K562 (cell line): ENCODE results near the gene PHEX. TPM values are rescaled to one million over a fixed set of nuclear protein-coding genes. Genes with fewer than 3 reads are reported as not detected.

Experiments used
- ATAC-seq: fragments of 200-7000 bp; cut with Tn5 transposase; 3 replicates; pipeline ENCODE4 v1.9.1; 2020; ENCODE audit warnings: moderate library complexity
- BruUV-seq: library from RNA; stranded (reverse); fragments of 400-500 nt; replicated peaks from 2 replicates; lab custom pipeline; 2021; lab: Mats Ljungman, UMichigan
- CTCF ChIA-PET: fragments of 300-600 bp; formaldehyde crosslinking; extraction: SDS; loops from one replicate; lab custom pipeline; 2021; ENCODE audit warnings: low intra/inter-chr PET ratio; lab: Yijun Ruan, JAX
- POLR2A ChIA-PET: fragments of 300-600, 350-650 bp; sonication (Branson Sonifier 250); formaldehyde crosslinking; extraction: SDS; loops from one replicate; lab custom pipeline; 2021; ENCODE audit warnings: antibody characterized with exemption, inconsistent platforms; lab: Yijun Ruan, JAX
- DNase-seq, 4 experiments: peaks; one replicate each; pipeline versions ENCODE4 v3.0.0 to v3.0.0-alpha.2; 2011 to 2018; ENCODE audit warnings: low spot score in 3 of 4, mixed read lengths in 3 of 4; ENCODE audit errors: extremely low read depth in 1 of 4
- FAIRE-seq: peaks from 2 replicates; lab custom pipeline; 2011; peaks lifted over from hg19 to GRCh38; lab: Jason Lieb, UNC
- H2AFZ ChIP-seq: 2 replicates; pipeline ENCODE4 v1.6.0; 2011; ENCODE audit warnings: low read depth, low read length, control low read depth, inconsistent platforms
- H3K27ac ChIP-seq: fragments of 200-600 bp; 3 replicates; pipeline ENCODE4 v1.8.0; 2011; ENCODE audit warnings: low read depth, mild to moderate bottlenecking, control low read depth, inconsistent platforms, low read length, moderate library complexity, mixed read lengths; ENCODE audit errors: extremely low read depth
- H3K27me3 ChIP-seq, 2 experiments: fragments of 300-600 bp in 1 of 2; 2 replicates in 1 of 2; 3 replicates in 1 of 2; pipeline versions ENCODE4 v1.6.0 to v1.8.0; 2011; ENCODE audit warnings: inconsistent platforms in 2 of 2, low read length in 2 of 2, mild to moderate bottlenecking in 1 of 2, mixed read lengths in 1 of 2, moderate library complexity in 1 of 2; ENCODE audit not compliant: control insufficient read depth in 2 of 2, insufficient read depth in 2 of 2
- H3K36me3 ChIP-seq: fragments of 300-600 bp; 3 replicates; pipeline ENCODE4 v1.8.0; 2011; ENCODE audit warnings: mild to moderate bottlenecking, low read length, inconsistent platforms; ENCODE audit not compliant: control insufficient read depth, insufficient read depth
- H3K4me1 ChIP-seq, 2 experiments: fragments of 200-600 bp in 1 of 2; replicated peaks in 1 of 2; 2 replicates in 1 of 2; 3 replicates in 1 of 2; pipeline versions ENCODE4 v1.5.1 to v1.8.0; 2011; ENCODE audit warnings: inconsistent platforms in 2 of 2, low read length in 2 of 2, mild to moderate bottlenecking in 1 of 2, mixed read lengths in 1 of 2, moderate library complexity in 1 of 2; ENCODE audit not compliant: control insufficient read depth in 2 of 2, insufficient read depth in 2 of 2
- H3K4me2 ChIP-seq: 2 replicates; pipeline ENCODE4 v1.6.1; 2011; ENCODE audit warnings: low read length, control low read depth, inconsistent platforms, mixed read lengths; ENCODE audit not compliant: insufficient read depth
- H3K4me3 ChIP-seq: fragments of 200-600 bp; sonication (generic), shearing (Covaris generic); 2 replicates; pipeline ENCODE4 v1.5.1; 2016; ENCODE audit warnings: control low read depth, inconsistent platforms
- H3K79me2 ChIP-seq: fragments of 200-600 bp; 3 replicates; pipeline ENCODE4 v1.8.0; 2011; ENCODE audit warnings: low read length, inconsistent platforms; ENCODE audit not compliant: control insufficient read depth, insufficient read depth
- H3K9ac ChIP-seq, 2 experiments: 2 replicates each; pipeline versions ENCODE4 v1.6.0 to v1.6.1; 2011; ENCODE audit warnings: low read depth in 2 of 2, low read length in 2 of 2, control low read depth in 1 of 2, inconsistent platforms in 1 of 2, mild to moderate bottlenecking in 1 of 2, mixed read lengths in 1 of 2; ENCODE audit not compliant: insufficient read depth in 1 of 2
- H3K9me1 ChIP-seq: one replicate; pipeline ENCODE4 v1.6.0; 2011; ENCODE audit warnings: inconsistent platforms, mild to moderate bottlenecking, low read length, moderate library complexity; ENCODE audit not compliant: control insufficient read depth, insufficient read depth
- H3K9me3 ChIP-seq: replicated peaks from 2 replicates; pipeline ENCODE4 v1.5.1; 2011; ENCODE audit warnings: low read depth, low read length, inconsistent platforms; ENCODE audit not compliant: control insufficient read depth, insufficient read depth
- H4K20me1 ChIP-seq: replicated peaks from 2 replicates; pipeline ENCODE4 v1.6.1; 2011; ENCODE audit warnings: low read length, inconsistent platforms, mixed read lengths; ENCODE audit not compliant: control insufficient read depth, insufficient read depth
- BRD4 ChIP-seq: fragments of 200-600 bp; sonication (generic); IDR thresholded peaks from 2 replicates; pipeline ENCODE4 v1.6.1; 2017; ENCODE audit warnings: inconsistent platforms
- CCNT2 ChIP-seq: IDR thresholded peaks from 2 replicates; pipeline ENCODE4 v1.6.1; 2011; ENCODE audit warnings: borderline replicate concordance, low read depth, mild to moderate bottlenecking, moderate library complexity, mixed read lengths, low read length; ENCODE audit not compliant: insufficient read length; ENCODE audit errors: extremely low read depth
- DDX20 ChIP-seq: fragments of 450-650 bp; IDR thresholded peaks from 2 replicates; pipeline ENCODE4 v1.6.1; 2016; ENCODE audit warnings: missing genetic modification characterization, low read depth, mild to moderate bottlenecking, missing compliant biosample characterization, moderate library complexity
- KDM1A ChIP-seq, 2 experiments: fragments of 450-650 bp; IDR thresholded peaks; 2 replicates each; pipeline ENCODE4 v1.6.1; 2016; ENCODE audit warnings: mild to moderate bottlenecking in 2 of 2
- MCM7 ChIP-seq, 2 experiments: fragments of 450-650 bp; IDR thresholded peaks; 2 replicates each; pipeline ENCODE4 v1.6.1; 2016 to 2018
- NCOR1 ChIP-seq: fragments of 450-650 bp; IDR thresholded peaks from 2 replicates; pipeline ENCODE4 v1.6.1; 2016; ENCODE audit warnings: mild to moderate bottlenecking, moderate library complexity
- PHTF2 ChIP-seq: fragments of 250-450 bp; sonication (Bioruptor Pico); IDR thresholded peaks from 2 replicates; pipeline ENCODE4 v1.5.0; 2021; ENCODE audit warnings: mild to moderate bottlenecking
- PTRF ChIP-seq: fragments of 450-650 bp; IDR thresholded peaks from 2 replicates; pipeline ENCODE4 v1.6.1; 2016; ENCODE audit warnings: mild to moderate bottlenecking, missing genetic modification characterization, missing compliant biosample characterization
- PURB ChIP-seq: sonication (generic); formaldehyde crosslinking; IDR thresholded peaks from 2 replicates; pipeline ENCODE4 v1.9.0; 2021; ENCODE audit warnings: low read depth, mild to moderate bottlenecking, missing genetic modification reagents
- SMARCC2 ChIP-seq: fragments of 450-650 bp; IDR thresholded peaks from 2 replicates; pipeline ENCODE4 v1.6.1; 2017; ENCODE audit warnings: antibody characterized with exemption, moderate library complexity, mild to moderate bottlenecking, low read depth
- SRSF1 ChIP-seq: fragments of 200-400 bp; formaldehyde crosslinking; IDR thresholded peaks from 2 replicates; pipeline ENCODE4 v1.6.1; 2017; ENCODE audit warnings: mild to moderate bottlenecking, low read depth, low read length, moderate library complexity
- ZNF384 ChIP-seq: IDR thresholded peaks from 2 replicates; pipeline ENCODE4 v1.6.1; 2012; ENCODE audit warnings: low read depth, low read length, improper control_type of control experiment
- WGBS: fragments of 100-300 bp; shearing (Covaris generic); methylation state at CpG from one replicate; pipeline ENCODE4 v1.1.6; 2016; ENCODE audit warnings: low coverage, mixed read lengths; ENCODE audit not compliant: insufficient coverage; ENCODE audit errors: missing lambda C conversion rate; 5-methylcytosine and 5-hydroxymethylcytosine counted together
- in situ Hi-C: fragments of 300-500 bp; cut with MboI; formaldehyde crosslinking; loops from 4 replicates; pipeline ENCODE4 v1.15.0; 2018; ENCODE audit warnings: inconsistent platforms, mixed read lengths
- intact Hi-C: fragments of 100-400 bp; cut with micrococcal nuclease; formaldehyde crosslinking; loops from 2 replicates; pipeline ENCODE4 v1.14.2; 2022
- polyA plus RNA-seq, 8 experiments: library from polyadenylated mRNA; depleted of rRNA in 4 of 8; stranded (reverse) in 5 of 8; unstranded in 3 of 8; fragments of >200 nt; fragmentation: Nextera tagmentation in 2 of 8; fragmentation: Illumina TruSeq in 1 of 8; extraction: Ambion mirVana in 2 of 8; extraction: Trizol in 1 of 8; gene quantifications; 2 replicates each; pipeline versions ENCODE4 v1.2.1 to v1.2.3, GENCODE V29; 2011 to 2014; ENCODE audit warnings: inconsistent platforms in 1 of 8, missing spikeins in 1 of 8
- total RNA-seq, 7 experiments: library from RNA; depleted of rRNA in 6 of 7; stranded (reverse); fragments of >200 nt in 6 of 7; fragmentation: Illumina TruSeq in 2 of 7; extraction: Trizol in 2 of 7; gene quantifications; 2 replicates each; pipeline versions ENCODE4 v1.2.1 to v1.2.3, GENCODE V29; 2011 to 2021; ENCODE audit warnings: low replicate concordance in 1 of 7
- TF ChIP-seq, protein P1 (sequence below): fragments of 450-650 bp; conservative IDR thresholded peaks from 2 replicates; pipeline ENCODE4 v1.6.1; 2016; ENCODE audit warnings: missing genetic modification characterization, low read depth, mild to moderate bottlenecking, missing compliant biosample characterization, moderate library complexity
- TF ChIP-seq, protein P2 (sequence below): IDR thresholded peaks from 3 replicates; pipeline ENCODE4 v1.6.1; 2011; ENCODE audit warnings: borderline replicate concordance, mild to moderate bottlenecking, moderate library complexity; ENCODE audit not compliant: insufficient read length; ENCODE audit errors: extremely low read depth
- TF ChIP-seq, protein P3 (sequence below): sonication (generic); formaldehyde crosslinking; IDR thresholded peaks from 2 replicates; pipeline ENCODE4 v1.8.0; 2022; ENCODE audit warnings: mild to moderate bottlenecking, low read depth, missing genetic modification reagents

The PHEX gene
- total and polyA plus RNA-seq, 9 of the 15 experiments (the other 6 are each of a cell fraction or from before 2014, with no cell fraction given): 0.01 to 0.11 (median 0.04) TPM; not detected in 6

DNA sequence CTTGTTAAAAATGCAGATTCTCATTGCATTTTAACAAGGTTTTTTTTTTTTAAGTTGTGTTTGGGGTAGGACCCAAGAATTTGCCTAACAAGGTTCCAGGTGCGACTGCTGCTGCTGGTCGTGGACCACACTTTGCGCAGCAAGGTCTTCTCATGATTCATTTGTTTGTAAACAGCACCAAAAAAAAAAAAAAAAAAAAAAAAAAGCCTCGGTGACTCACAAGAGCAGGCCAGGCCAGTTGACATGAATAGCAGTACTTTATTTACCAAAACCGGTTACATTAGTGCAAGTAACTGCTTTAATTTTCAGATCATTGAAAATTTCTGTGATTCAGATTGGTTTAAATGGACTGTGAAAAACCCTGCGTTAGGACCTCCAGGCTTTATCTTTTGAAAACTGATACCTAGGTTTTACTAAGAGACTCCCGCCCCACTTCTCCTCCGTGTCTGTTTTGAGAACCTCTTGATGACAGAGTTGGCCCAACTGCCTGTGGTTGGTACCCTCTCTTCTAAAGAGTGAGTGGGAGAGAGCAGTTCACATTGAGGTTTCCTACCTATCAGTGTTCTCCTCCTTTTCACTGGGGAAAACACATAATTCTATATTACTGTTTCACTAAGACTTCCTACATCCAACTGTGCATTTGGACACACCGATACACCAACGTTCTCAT is 86.2 kb downstream of the PHEX start:
- Histone ChIP-seq H3K79me2 (no peaks in the 10 kb centered on the region), H2AFZ (no peak overlapping the region), H3K27me3 (no peaks in the 10 kb centered on the region), H3K9ac (no peak overlapping the region), H3K27ac (no peak overlapping the region), H3K4me2 (no peak overlapping the region), H4K20me1 (no peaks in the 10 kb centered on the region), H3K4me1 (no peaks in the 10 kb centered on the region), H3K4me3 (no peak overlapping the region)
- BruUV-seq: no TSS peak
- CTCF ChIA-PET: no interaction called here
- DNase-seq: no peak
- no peak for TF ChIP-seq NCOR1
- no peak for TF ChIP-seq CCNT2
- TF ChIP-seq BRD4: no peak
- TF ChIP-seq PHTF2 (CRISPR knock-in tag): no peak
- TF ChIP-seq ZNF384: no peak
- TF ChIP-seq PURB (CRISPR knock-in tag): no peak
- TF ChIP-seq SRSF1: no peak
- TF ChIP-seq PTRF (tag): no peak
- no peak for TF ChIP-seq SMARCC2
- TF ChIP-seq, protein P1, sequence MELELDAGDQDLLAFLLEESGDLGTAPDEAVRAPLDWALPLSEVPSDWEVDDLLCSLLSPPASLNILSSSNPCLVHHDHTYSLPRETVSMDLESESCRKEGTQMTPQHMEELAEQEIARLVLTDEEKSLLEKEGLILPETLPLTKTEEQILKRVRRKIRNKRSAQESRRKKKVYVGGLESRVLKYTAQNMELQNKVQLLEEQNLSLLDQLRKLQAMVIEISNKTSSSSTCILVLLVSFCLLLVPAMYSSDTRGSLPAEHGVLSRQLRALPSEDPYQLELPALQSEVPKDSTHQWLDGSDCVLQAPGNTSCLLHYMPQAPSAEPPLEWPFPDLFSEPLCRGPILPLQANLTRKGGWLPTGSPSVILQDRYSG (tag): no peak
- TF ChIP-seq, protein P2, sequence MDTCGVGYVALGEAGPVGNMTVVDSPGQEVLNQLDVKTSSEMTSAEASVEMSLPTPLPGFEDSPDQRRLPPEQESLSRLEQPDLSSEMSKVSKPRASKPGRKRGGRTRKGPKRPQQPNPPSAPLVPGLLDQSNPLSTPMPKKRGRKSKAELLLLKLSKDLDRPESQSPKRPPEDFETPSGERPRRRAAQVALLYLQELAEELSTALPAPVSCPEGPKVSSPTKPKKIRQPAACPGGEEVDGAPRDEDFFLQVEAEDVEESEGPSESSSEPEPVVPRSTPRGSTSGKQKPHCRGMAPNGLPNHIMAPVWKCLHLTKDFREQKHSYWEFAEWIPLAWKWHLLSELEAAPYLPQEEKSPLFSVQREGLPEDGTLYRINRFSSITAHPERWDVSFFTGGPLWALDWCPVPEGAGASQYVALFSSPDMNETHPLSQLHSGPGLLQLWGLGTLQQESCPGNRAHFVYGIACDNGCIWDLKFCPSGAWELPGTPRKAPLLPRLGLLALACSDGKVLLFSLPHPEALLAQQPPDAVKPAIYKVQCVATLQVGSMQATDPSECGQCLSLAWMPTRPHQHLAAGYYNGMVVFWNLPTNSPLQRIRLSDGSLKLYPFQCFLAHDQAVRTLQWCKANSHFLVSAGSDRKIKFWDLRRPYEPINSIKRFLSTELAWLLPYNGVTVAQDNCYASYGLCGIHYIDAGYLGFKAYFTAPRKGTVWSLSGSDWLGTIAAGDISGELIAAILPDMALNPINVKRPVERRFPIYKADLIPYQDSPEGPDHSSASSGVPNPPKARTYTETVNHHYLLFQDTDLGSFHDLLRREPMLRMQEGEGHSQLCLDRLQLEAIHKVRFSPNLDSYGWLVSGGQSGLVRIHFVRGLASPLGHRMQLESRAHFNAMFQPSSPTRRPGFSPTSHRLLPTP: no peak
- no peak for TF ChIP-seq MCM7 (IDR thresholded peaks at IDR 0.05)
- TF ChIP-seq DDX20 (tag): no peak
- TF ChIP-seq KDM1A (IDR thresholded peaks at IDR 0.05): no peak
- TF ChIP-seq, protein P3, sequence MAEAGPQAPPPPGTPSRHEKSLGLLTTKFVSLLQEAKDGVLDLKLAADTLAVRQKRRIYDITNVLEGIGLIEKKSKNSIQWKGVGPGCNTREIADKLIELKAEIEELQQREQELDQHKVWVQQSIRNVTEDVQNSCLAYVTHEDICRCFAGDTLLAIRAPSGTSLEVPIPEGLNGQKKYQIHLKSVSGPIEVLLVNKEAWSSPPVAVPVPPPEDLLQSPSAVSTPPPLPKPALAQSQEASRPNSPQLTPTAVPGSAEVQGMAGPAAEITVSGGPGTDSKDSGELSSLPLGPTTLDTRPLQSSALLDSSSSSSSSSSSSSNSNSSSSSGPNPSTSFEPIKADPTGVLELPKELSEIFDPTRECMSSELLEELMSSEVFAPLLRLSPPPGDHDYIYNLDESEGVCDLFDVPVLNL (CRISPR knock-in tag): no peak
- TF ChIP-seq, all 486 proteins: peak for 0
- Histone ChIP-seq H3K36me3 (no peaks in the 10 kb centered on the region), H3K9me3 (no peaks in the 10 kb centered on the region), H3K9me1 (no peaks in the 10 kb centered on the region)
- POLR2A ChIA-PET: no interaction called here
- WGBS: 0% methylated on average over 8 of the region's 10 CpGs
- ATAC-seq (no peak), FAIRE-seq (no peak)
- in situ Hi-C loops (no loop called here), intact Hi-C loops (no loop called here)
